PC-3 (cell line): ENCODE measurements around the gene FAM171A1. TPM values are rescaled to one million over a fixed set of nuclear protein-coding genes. Genes with fewer than 3 reads are reported as not detected.

Experiments used
- ATAC-seq: fragments of 200-7000 bp; cut with Tn5 transposase; 2 replicates; pipeline ENCODE4 v1.9.1; 2020; ENCODE audit warnings: mild to moderate bottlenecking, moderate library complexity
- BruUV-seq: library from RNA; stranded (reverse); fragments of 400-500 nt; replicated peaks from 2 replicates; lab custom pipeline; 2021; lab: Mats Ljungman, UMichigan
- CTCF ChIA-PET: fragments of 300-600 bp; sonication (Branson Sonifier 250); formaldehyde crosslinking; loops from one replicate; lab custom pipeline; 2022; ENCODE audit warnings: antibody characterized with exemption; lab: Charles Lee
- POLR2A ChIA-PET: fragments of 300-600 bp; sonication (Branson Sonifier 250); formaldehyde crosslinking; loops from one replicate; lab custom pipeline; 2022; ENCODE audit warnings: antibody characterized with exemption; ENCODE audit not compliant: unreplicated experiment; lab: Charles Lee
- DNase-seq: peaks from one replicate; pipeline ENCODE4 v3.0.0-alpha.2; 2015
- H2AFZ ChIP-seq: fragments of 300-600 bp; sonication (generic); 2 replicates; pipeline ENCODE4 v1.6.0; 2016; ENCODE audit warnings: antibody characterized with exemption, low read length
- H3F3A ChIP-seq: fragments of 300-600 bp; sonication (generic); one replicate; pipeline ENCODE4 v1.6.0; 2017; ENCODE audit warnings: antibody characterized with exemption, low read length, control low read depth, mild to moderate bottlenecking; ENCODE audit not compliant: unreplicated experiment
- H3K27ac ChIP-seq: fragments of 300-600 bp; sonication (generic); 2 replicates; pipeline ENCODE4 v1.5.1; 2016; ENCODE audit warnings: mild to moderate bottlenecking, low read length
- H3K27me3 ChIP-seq: fragments of 300-600 bp; sonication (generic); 2 replicates; pipeline ENCODE4 v1.6.1; 2016; ENCODE audit warnings: low read length, mixed read lengths
- H3K36me3 ChIP-seq: fragments of 300-600 bp; sonication (generic); 2 replicates; pipeline ENCODE4 v1.6.1; 2016; ENCODE audit warnings: low read depth, mixed run types, low read length, mixed read lengths
- H3K4me1 ChIP-seq: fragments of 300-600 bp; sonication (generic); 2 replicates; pipeline ENCODE4 v1.5.1; 2016; ENCODE audit warnings: low read length; ENCODE audit not compliant: insufficient read depth
- H3K4me2 ChIP-seq: fragments of 300-600 bp; sonication (generic); 2 replicates; pipeline ENCODE4 v1.6.0; 2016; ENCODE audit warnings: low read length
- H3K4me3 ChIP-seq: fragments of 300-600 bp; sonication (generic); 2 replicates; pipeline ENCODE4 v1.5.1; 2016; ENCODE audit warnings: mild to moderate bottlenecking, low read length, mixed read lengths
- H3K79me2 ChIP-seq: fragments of 300-600 bp; sonication (generic); 2 replicates; pipeline ENCODE4 v1.6.1; 2017; ENCODE audit warnings: low read length, mixed read lengths
- H3K9ac ChIP-seq: fragments of 300-600 bp; sonication (generic); 2 replicates; pipeline ENCODE4 v1.6.0; 2016; ENCODE audit warnings: mild to moderate bottlenecking, low read length
- H3K9me2 ChIP-seq: fragments of 300-600 bp; sonication (generic); replicated peaks from 2 replicates; pipeline ENCODE4 v1.6.1; 2016; ENCODE audit warnings: mixed run types, low read length, mixed read lengths
- H3K9me3 ChIP-seq: fragments of 300-600 bp; sonication (generic); 2 replicates; pipeline ENCODE4 v1.6.1; 2016; ENCODE audit warnings: low read length, mixed read lengths
- H4K20me1 ChIP-seq: fragments of 300-600 bp; sonication (generic); 2 replicates; pipeline ENCODE4 v1.6.1; 2016; ENCODE audit warnings: low read length, mixed read lengths
- EZH2 ChIP-seq: fragments of 300-600 bp; sonication (generic); IDR thresholded peaks from one replicate; pipeline ENCODE4 v1.6.1; 2017; ENCODE audit warnings: antibody characterized with exemption, mild to moderate bottlenecking, low read length; ENCODE audit not compliant: unreplicated experiment
- EZH2phosphoT487 ChIP-seq: fragments of 300-600 bp; sonication (generic); IDR thresholded peaks from 2 replicates; pipeline ENCODE4 v1.6.1; 2018; ENCODE audit warnings: mild to moderate bottlenecking, antibody characterized with exemption, low read length, borderline replicate concordance
- intact Hi-C: fragments of 100-400 bp; cut with micrococcal nuclease; formaldehyde crosslinking; loops from 2 replicates; pipeline ENCODE4 v1.9.0; 2023
- total RNA-seq: library from RNA; depleted of rRNA; stranded (reverse); fragments of >200 nt; gene quantifications from 2 replicates; pipeline ENCODE4 v1.2.3, GENCODE V29; 2014
- TF ChIP-seq, protein P1 (sequence below): fragments of 300-600 bp; sonication (generic); conservative IDR thresholded peaks from 2 replicates; pipeline ENCODE4 v1.5.1; 2017; ENCODE audit warnings: antibody characterized with exemption, low read depth, mild to moderate bottlenecking, low read length

FAM171A1 gene
- total RNA-seq, 1 experiment from 2014 or later: 10.4 TPM

DNA sequence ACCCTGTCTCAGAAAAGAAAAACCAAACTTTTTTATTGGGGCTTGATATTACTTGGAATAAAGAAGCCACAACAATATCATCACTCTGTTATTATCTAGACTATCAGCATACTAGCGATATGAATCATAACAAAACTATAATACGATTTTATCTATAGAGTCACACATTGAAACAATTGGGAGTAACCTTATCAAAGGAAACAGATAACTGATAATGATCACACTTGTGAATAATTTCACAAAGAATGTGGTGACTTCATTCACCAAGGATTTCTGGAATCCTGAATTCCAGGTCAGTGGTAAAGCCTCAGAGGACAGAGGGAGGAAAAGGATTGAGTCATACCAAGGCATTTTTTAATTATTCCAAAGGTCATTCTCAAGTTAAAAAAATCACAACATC, 170.5 kb downstream of the FAM171A1 start:
- peak overlapping the region; percentile 59 for H3K4me2 ChIP-seq
- peak overlapping the region; percentile 57 for H3K27ac ChIP-seq
- no peaks in the 10 kb centered on the region for H3K9me2 ChIP-seq
- H2AFZ ChIP-seq: no peak overlapping the region
- ATAC-seq (peak; percentile 72), DNase-seq (peak; percentile 89)
- H3K4me3 ChIP-seq: no peak overlapping the region
- POLR2A ChIA-PET: no interaction called here
- no peaks in the 10 kb centered on the region for H4K20me1 ChIP-seq
- H3K36me3 ChIP-seq: no peaks in the 10 kb centered on the region
- intact Hi-C loops: loop anchor here (5.0 kb wide), 2 partner anchors 33 to 78 kb away; partner anchors contain the start of gene NMT2
- no peak overlapping the region for H3K9ac ChIP-seq
- H3K79me2 ChIP-seq: no peaks in the 10 kb centered on the region
- H3F3A ChIP-seq: no peaks in the 10 kb centered on the region
- H3K27me3 ChIP-seq: no peaks in the 10 kb centered on the region
- no peaks in the 10 kb centered on the region for H3K9me3 ChIP-seq
- TF ChIP-seq EZH2: no peak
- peaks cover 49% of the 10 kb centered on the region for H3K4me1 ChIP-seq
- CTCF ChIA-PET: no interaction called here
- BruUV-seq: no TSS peak

DNA sequence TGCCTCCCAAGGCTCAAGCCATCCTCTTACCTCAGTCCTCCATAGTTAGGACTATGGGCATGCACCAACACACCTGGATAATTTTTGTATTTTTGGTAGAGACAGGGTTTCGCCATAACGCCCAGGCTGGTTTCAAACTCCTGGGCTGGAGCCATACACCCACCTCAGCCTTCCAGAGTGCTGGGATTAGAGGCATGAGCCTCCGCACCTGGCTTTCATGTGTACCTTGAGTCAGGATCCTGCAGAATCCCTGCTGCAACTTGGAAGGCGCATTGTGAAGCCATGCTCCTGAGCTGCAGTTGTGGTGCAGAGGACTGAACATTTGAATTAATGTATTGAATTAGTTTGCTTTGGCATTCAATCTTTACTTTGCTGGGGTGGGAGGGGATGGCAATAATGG, 173.2 kb downstream of the FAM171A1 start:
- ATAC-seq (no peak), DNase-seq (no peak)
- no peaks in the 10 kb centered on the region for H3K9me2 ChIP-seq
- H3K36me3 ChIP-seq: no peaks in the 10 kb centered on the region
- no peak overlapping the region for H3K27ac ChIP-seq
- TF ChIP-seq EZH2: no peak
- TF ChIP-seq EZH2phosphoT487: no peak
- TF ChIP-seq, protein P1, sequence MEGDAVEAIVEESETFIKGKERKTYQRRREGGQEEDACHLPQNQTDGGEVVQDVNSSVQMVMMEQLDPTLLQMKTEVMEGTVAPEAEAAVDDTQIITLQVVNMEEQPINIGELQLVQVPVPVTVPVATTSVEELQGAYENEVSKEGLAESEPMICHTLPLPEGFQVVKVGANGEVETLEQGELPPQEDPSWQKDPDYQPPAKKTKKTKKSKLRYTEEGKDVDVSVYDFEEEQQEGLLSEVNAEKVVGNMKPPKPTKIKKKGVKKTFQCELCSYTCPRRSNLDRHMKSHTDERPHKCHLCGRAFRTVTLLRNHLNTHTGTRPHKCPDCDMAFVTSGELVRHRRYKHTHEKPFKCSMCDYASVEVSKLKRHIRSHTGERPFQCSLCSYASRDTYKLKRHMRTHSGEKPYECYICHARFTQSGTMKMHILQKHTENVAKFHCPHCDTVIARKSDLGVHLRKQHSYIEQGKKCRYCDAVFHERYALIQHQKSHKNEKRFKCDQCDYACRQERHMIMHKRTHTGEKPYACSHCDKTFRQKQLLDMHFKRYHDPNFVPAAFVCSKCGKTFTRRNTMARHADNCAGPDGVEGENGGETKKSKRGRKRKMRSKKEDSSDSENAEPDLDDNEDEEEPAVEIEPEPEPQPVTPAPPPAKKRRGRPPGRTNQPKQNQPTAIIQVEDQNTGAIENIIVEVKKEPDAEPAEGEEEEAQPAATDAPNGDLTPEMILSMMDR: no peak
- no peak overlapping the region for H2AFZ ChIP-seq
- H4K20me1 ChIP-seq: no peaks in the 10 kb centered on the region
- no peak overlapping the region for H3K9ac ChIP-seq
- peaks cover 49% of the 10 kb centered on the region for H3K4me1 ChIP-seq
- no TSS peak for BruUV-seq
- no peaks in the 10 kb centered on the region for H3F3A ChIP-seq
- no peak overlapping the region for H3K4me3 ChIP-seq
- H3K4me2 ChIP-seq: no peak overlapping the region
- intact Hi-C loops: no loop called here
- no peaks in the 10 kb centered on the region for H3K9me3 ChIP-seq
- CTCF ChIA-PET: no interaction called here
- no peaks in the 10 kb centered on the region for H3K27me3 ChIP-seq
- POLR2A ChIA-PET: no interaction called here
- H3K79me2 ChIP-seq: no peaks in the 10 kb centered on the region

DNA sequence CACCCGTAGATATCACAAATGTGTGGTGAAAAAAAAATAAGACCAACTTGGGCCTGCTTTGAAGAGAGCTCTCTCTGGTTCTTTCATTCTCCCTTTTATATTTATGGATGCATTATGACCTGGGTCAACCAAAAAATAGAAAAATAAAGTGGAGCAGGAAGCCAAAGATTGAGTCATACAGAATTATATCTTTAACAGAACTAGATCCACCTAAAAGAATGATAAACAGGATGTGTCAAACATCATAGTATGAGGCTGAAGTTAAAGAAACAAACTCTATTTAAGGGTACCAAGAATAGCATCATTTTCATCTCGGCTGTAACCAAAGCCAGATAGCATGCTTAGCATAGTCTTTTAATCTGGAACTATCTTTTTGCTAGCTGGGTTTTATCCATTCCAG, 173.8 kb downstream of the FAM171A1 start:
- peak overlapping the region; percentile 23; the same call in 1 of the 2 replicates for H3K27ac ChIP-seq
- DNase-seq: peak; percentile 48
- peak overlapping the region; percentile 28; the same call in 1 of the 2 replicates for H3K4me2 ChIP-seq
- H2AFZ ChIP-seq: no peak overlapping the region
- TF ChIP-seq EZH2: no peak
- TF ChIP-seq, protein P1: no peak
- TF ChIP-seq EZH2phosphoT487: no peak
- H3K4me1 ChIP-seq: peaks cover 44% of the 10 kb centered on the region
- intact Hi-C loops: no loop called here
- H4K20me1 ChIP-seq: no peaks in the 10 kb centered on the region
- no peaks in the 10 kb centered on the region for H3F3A ChIP-seq
- no peaks in the 10 kb centered on the region for H3K36me3 ChIP-seq
- H3K9me2 ChIP-seq: no peaks in the 10 kb centered on the region
- no peak overlapping the region for H3K9ac ChIP-seq
- no peaks in the 10 kb centered on the region for H3K9me3 ChIP-seq
- no peaks in the 10 kb centered on the region for H3K79me2 ChIP-seq
- POLR2A ChIA-PET: no interaction called here
- BruUV-seq: no TSS peak
- ATAC-seq: peak; percentile 49
- CTCF ChIA-PET: no interaction called here
- no peaks in the 10 kb centered on the region for H3K27me3 ChIP-seq
- no peak overlapping the region for H3K4me3 ChIP-seq
